Activated naive CD4-positive, alpha-beta T cell (primary cell): ENCODE data around the gene REC8.

Source experiments
- DNase-seq, 4 experiments: peaks; one replicate each; lab custom pipeline; 2025; lab: John Stamatoyannopoulos, UW

REC8 gene

GRCh38 chr14:24138396-24139271 is 33.2 kb upstream of the REC8 start:
- no peak for DNase-seq

DNA sequence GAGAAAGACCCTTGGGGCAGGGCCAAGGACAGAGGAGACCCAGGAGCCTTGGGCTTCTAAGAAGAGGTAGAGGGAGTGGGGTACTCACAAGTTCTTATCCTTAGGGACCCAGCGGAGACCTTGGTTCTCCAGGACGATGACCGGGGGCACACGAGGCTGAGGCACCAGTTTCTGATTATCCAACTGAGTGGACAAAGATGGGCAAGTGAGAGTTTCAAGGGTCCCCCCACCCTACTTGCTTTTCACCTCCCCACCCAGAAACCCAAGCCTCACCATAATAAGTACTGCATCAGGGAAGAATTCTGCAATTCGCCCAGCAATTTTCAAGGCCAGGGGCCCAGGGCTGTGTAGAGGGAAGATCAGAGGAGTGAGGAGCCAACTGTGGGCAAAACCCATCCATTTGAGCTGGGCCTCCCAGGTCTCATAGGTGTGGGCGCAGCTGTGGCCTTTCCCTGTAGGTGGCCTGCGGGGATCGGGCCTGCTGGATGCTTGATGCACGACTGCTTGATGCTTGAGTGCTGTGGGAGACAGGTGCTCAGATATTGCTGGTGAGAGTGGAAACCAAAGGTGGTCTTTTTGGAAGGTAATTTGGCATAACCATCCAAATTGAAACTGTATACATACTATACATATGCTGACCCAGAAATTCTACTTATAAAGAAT is 32.5 kb upstream of the REC8 start:
- DNase-seq: no peak

DNA sequence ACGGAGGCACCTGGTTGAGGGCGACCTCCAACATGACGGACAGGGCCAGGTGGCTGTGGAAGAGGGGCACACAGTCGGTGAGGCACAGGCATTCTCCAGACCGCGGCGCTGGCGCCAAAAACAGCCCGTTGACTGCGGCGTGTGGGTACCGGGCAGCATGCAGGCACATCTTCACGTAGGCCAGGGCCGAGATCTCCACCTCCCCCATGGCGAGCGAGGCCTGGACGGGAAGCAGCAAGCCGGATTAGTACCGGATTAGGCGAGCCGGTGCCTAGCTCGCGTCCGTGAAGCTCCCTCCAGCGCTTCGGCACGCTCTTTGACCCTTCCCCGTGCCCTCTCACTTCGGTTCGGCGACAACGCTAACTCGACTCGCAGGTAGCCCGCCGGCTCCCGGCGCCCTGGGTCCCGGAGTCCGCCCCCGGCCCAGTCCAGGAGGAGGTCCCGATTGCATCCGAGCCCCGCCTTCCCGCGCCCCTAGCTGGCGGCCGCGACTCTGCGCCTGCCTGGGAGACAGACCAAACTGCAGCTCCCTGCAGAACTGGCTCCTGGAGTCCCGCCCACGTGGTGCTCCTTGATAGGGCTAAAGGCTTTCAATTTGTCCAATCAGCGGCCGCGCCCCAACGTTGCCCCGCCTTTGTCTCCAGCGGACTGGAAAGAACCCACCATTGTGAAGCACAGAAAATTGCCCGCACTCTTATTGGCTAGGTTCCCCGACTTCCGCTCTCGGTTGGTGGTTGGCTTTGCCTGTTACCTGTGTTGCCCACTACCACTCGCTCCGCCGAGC is 30.6 kb upstream of the REC8 start, which contains the start of gene EMC9:
TSS of gene EMC9 (minus strand) at position 495 of the 784 bp plus-strand sequence. CDS start at position 208, 287 bp downstream.
- peak; percentile 96 to 99 (median 98) for DNase-seq

GRCh38 chr14:24143511-24143910 is 28.4 kb upstream of the REC8 start:
- DNase-seq: no peak

- DNase-seq: no peak
Measured at GRCh38 chr14:24144451-24144850, 27.4 kb upstream of the REC8 start.

DNA sequence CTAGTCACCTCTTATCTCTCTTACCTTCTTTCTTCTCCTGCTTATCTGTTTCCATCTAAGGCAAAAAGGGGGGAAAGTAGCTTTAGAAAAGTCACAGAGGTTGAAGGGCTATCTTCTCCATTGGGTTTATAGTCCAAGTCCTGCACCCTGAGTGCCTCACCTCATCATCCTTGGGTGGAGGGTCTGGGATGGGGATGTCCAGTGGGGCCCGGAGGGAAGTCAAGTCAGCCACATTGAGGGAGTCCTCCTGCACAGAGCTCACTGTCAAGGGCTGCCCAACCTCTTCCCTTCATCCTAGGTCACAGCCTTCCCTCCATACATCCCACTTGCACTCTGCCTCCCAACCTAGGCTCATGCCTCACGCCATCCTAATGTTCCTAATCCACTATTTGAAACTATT is 26.7 kb upstream of the REC8 start:
- DNase-seq: no peak

GRCh38 chr14:24145690-24146452 is 26.0 kb upstream of the REC8 start:
- no peak for DNase-seq

GRCh38 chr14:24146453-24146977 is 25.4 kb upstream of the REC8 start, which contains the start of gene PSME2:
PSME2 (minus strand) TSS chr14:24146610; CDS start chr14:24146581, 29 bp downstream.
- peak; percentile 59 to 78 (median 73) for DNase-seq

DNA sequence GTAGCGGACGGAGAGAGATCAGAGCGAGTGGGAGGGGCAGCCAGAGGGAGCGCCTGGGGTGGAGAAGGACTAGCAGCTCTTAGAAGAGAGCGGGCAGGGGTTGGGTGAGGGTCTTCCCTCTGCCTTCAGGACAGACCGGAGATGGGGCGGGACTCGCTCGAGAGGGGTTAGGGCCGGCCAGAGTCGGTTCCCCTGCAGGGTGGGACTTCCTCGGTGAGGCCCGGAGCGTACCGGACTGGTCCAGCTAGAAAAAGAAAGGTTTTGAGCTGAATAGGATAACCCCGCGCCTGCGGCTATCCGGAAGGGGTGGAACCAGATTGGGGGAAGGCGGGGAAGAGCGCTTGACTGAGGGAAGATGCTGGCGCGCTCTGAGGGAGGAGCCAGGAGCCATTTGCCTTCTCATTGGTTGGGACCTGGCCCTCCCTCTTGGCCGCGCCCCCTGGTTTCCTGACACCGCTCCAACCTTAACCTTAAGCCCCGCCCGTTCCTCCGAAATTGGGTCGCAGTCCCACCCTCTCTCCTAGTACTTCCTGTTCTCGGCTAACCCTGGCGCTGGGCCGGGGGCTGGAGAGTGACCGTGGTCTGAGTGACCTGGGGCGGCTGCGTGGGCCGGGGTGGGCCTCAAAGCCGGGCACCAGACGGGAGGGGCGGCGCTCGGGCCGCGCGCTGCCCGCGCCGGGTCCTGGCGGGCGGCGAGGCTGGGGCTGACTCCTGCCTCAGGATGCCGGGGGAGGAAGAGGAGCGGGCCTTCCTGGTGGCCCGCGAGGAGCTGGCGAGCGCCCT is 24.7 kb upstream of the REC8 start, which contains the start of gene RNF31:
TSS of gene RNF31 (plus strand) at position 521 of the 783 bp plus-strand sequence. CDS start at position 722, 201 bp downstream.
- peak; percentile 83 to 95 (median 87) for DNase-seq

DNA sequence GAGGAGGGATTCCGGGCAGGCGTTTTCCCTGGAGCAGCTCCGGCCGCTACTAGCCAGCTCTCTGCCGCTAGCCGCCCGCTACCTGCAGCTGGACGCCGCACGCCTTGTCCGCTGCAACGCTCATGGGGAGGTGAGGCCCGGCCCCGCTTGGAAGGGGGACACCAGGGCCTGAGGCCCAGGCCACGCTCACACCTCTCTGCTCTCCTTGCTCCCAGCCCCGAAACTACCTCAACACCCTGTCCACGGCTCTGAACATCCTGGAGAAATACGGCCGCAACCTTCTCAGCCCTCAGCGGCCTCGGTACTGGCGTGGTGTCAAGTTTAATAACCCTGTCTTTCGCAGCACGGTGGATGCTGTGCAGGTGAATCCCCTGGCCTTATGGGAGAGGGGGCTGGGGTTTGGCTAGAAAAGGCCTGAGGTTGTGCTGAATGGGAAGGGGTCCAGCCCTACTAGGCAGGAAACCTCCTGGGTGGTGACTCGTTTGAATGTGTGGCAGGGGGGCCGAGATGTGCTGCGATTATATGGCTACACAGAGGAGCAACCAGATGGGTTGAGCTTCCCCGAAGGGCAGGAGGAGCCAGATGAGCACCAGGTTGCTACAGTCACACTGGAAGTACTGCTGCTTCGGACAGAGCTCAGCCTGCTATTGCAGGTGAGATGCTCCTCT is 24.0 kb upstream of the REC8 start:
- no peak for DNase-seq

GRCh38 chr14:24149302-24149969 is 22.4 kb upstream of the REC8 start:
- no peak for DNase-seq

DNA sequence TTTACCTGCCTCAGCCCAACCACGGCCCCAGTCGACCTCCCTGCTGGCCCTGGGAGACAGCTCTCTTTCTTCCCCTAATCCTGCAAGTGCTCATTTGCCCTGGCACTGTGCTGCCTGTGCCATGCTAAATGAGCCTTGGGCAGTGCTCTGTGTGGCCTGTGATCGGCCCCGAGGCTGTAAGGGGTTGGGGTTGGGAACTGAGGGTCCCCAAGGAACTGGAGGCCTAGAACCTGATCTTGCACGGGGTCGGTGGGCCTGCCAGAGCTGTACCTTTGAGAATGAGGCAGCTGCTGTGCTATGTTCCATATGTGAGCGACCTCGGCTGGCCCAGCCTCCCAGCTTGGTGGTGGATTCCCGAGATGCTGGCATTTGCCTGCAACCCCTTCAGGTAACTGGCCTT is 21.8 kb upstream of the REC8 start:
- no peak for DNase-seq

DNA sequence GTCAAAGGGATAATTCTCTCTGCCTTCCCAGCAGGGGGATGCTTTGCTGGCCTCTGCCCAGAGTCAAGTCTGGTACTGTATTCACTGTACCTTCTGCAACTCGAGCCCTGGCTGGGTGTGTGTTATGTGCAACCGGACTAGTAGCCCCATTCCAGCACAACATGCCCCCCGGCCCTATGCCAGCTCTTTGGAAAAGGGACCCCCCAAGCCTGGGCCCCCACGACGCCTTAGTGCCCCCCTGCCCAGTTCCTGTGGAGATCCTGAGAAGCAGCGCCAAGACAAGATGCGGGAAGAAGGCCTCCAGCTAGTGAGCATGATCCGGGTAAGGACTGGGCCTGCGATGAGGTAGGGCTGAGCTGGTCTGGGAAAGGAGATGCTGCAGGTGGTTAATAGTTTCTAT is 21.3 kb upstream of the REC8 start:
- DNase-seq: no peak

GRCh38 chr14:24150993-24151392 is 20.9 kb upstream of the REC8 start:
- DNase-seq: no peak

DNA sequence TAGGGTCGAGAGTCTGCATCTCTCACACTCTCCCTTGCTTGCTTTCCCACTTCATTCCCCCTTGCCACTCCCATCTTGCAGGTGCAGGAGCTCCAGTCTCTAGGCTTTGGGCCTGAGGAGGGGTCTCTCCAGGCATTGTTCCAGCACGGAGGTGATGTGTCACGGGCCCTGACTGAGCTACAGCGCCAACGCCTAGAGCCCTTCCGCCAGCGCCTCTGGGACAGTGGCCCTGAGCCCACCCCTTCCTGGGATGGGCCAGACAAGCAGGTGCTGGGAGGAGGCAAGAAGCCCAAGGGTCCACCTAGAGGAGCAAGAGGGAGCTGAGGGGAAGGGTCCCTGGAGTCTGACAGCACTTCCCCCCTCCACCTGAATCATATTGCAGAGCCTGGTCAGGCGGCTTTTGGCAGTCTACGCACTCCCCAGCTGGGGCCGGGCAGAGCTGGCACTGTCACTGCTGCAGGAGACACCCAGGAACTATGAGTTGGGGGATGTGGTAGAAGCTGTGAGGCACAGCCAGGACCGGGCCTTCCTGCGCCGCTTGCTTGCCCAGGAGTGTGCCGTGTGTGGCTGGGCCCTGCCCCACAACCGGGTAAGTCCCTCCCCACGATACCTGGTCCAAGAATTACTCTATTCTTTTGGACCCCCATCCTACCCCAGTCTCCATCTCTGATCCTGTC is 20.3 kb upstream of the REC8 start:
- no peak for DNase-seq

DNA sequence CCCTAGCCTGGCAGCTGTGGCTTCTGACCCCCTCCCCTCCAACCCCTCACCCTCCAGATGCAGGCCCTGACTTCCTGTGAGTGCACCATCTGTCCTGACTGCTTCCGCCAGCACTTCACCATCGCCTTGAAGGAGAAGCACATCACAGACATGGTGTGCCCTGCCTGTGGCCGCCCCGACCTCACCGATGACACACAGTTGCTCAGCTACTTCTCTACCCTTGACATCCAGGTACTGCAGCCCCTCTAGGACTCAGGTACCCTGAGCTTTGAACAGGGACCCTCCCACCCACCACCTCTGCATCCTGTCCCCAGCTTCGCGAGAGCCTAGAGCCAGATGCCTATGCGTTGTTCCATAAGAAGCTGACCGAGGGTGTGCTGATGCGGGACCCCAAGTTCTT is 16.8 kb upstream of the REC8 start:
- no peak for DNase-seq

- DNase-seq: no peak
Measured at GRCh38 chr14:24156840-24157239, 15.0 kb upstream of the REC8 start.

DNA sequence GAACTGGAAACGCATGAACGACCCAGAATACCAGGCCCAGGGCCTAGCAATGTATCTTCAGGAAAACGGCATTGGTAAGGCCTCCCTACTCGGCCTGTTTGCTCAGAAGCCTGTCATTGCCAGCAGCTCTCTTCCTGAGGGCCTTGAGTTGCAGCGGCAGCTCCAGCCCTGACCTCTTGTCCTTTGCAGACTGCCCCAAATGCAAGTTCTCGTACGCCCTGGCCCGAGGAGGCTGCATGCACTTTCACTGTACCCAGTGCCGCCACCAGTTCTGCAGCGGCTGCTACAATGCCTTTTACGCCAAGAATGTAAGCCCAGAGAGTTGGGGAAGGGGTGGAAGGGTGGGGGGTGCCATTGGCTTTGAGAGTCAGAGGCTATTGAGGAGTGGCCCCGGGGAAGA is 14.5 kb upstream of the REC8 start:
- DNase-seq: no peak
